H1 (cell line): ENCODE measurements around the gene CXCL3. TPM values are rescaled to one million over a fixed set of nuclear protein-coding genes. Genes with fewer than 3 reads are reported as not detected.

ENCODE experiments used
- CTCF ChIA-PET: fragments of 300-600 bp; sonication (Branson Sonifier 250); formaldehyde crosslinking; loops from one replicate; lab custom pipeline; 2021; ENCODE audit not compliant: partially characterized antibody; lab: Charles Lee
- POLR2A ChIA-PET: fragments of 300-600 bp; sonication (Branson Sonifier 250); formaldehyde crosslinking; loops from one replicate; lab custom pipeline; 2021; ENCODE audit warnings: inconsistent platforms; ENCODE audit not compliant: partially characterized antibody; lab: Charles Lee
- DNase-seq, 2 experiments: peaks; one replicate each; pipeline versions ENCODE4 v3.0.0 to v3.0.0-alpha.2; 2010 to 2022; ENCODE audit warnings: low spot score in 2 of 2, low read depth in 1 of 2, mixed read lengths in 1 of 2
- FAIRE-seq: peaks from 2 replicates; lab custom pipeline; 2011; peaks lifted over from hg19 to GRCh38; lab: Jason Lieb, UNC
- H2AFZ ChIP-seq: 2 replicates; pipeline ENCODE4 v1.8.1; 2012; ENCODE audit warnings: low read length, inconsistent platforms
- H2AK5ac ChIP-seq: 2 replicates; pipeline ENCODE4 v1.6.1; 2013; ENCODE audit warnings: low read depth, low read length
- H2BK120ac ChIP-seq: replicated peaks from 2 replicates; pipeline ENCODE3; 2013; ENCODE audit warnings: low read depth, low read length, inconsistent platforms
- H2BK12ac ChIP-seq: 2 replicates; pipeline ENCODE4 v1.6.1; 2013; ENCODE audit warnings: low read depth, low read length
- H2BK15ac ChIP-seq: 2 replicates; pipeline ENCODE4 v1.6.1; 2013; ENCODE audit warnings: low read length
- H2BK20ac ChIP-seq: 2 replicates; pipeline ENCODE4 v1.6.1; 2013; ENCODE audit warnings: low read length
- H2BK5ac ChIP-seq: 2 replicates; pipeline ENCODE4 v1.6.1; 2013; ENCODE audit warnings: low read depth, low read length
- H3K14ac ChIP-seq: 2 replicates; pipeline ENCODE4 v1.6.1; 2013; ENCODE audit warnings: inconsistent platforms; ENCODE audit not compliant: insufficient read length
- H3K18ac ChIP-seq: 2 replicates; pipeline ENCODE4 v1.6.1; 2013; ENCODE audit warnings: low read length; ENCODE audit errors: extremely low read depth
- H3K23ac ChIP-seq: 2 replicates; pipeline ENCODE4 v1.6.1; 2013; ENCODE audit warnings: inconsistent platforms; ENCODE audit not compliant: insufficient read length
- H3K23me2 ChIP-seq: 2 replicates; pipeline ENCODE4 v1.6.1; 2013; ENCODE audit warnings: low read depth, low read length
- H3K27ac ChIP-seq: 2 replicates; pipeline ENCODE4 v1.6.1; 2011; ENCODE audit warnings: low read depth, low read length, inconsistent platforms
- H3K27me3 ChIP-seq, 4 experiments: replicated peaks in 1 of 4; 1 replicate in 1 of 4; 2 replicates in 3 of 4; pipeline versions ENCODE4 v1.6.1 to v1.8.1; 2011 to 2013; ENCODE audit warnings: low read length in 3 of 4, mild to moderate bottlenecking in 3 of 4, inconsistent platforms in 2 of 4, mixed read lengths in 2 of 4, moderate library complexity in 1 of 4; ENCODE audit not compliant: control insufficient read depth in 3 of 4, insufficient read depth in 3 of 4; ENCODE audit errors: extremely low read depth in 1 of 4
- H3K36me3 ChIP-seq, 4 experiments: 2 replicates each; pipeline versions ENCODE4 v1.6.1 to v1.8.1; 2011 to 2013; ENCODE audit warnings: mild to moderate bottlenecking in 4 of 4, low read length in 3 of 4, moderate library complexity in 2 of 4, control low read depth in 1 of 4, inconsistent platforms in 1 of 4; ENCODE audit not compliant: insufficient read depth in 4 of 4, control insufficient read depth in 2 of 4
- H3K4ac ChIP-seq: replicated peaks from 2 replicates; pipeline ENCODE3; 2013; ENCODE audit warnings: low read length, low read depth, mixed read lengths, inconsistent platforms; ENCODE audit not compliant: insufficient read length
- H3K4me1 ChIP-seq, 4 experiments: replicated peaks in 1 of 4; 1 replicate in 1 of 4; 2 replicates in 3 of 4; pipeline versions ENCODE4 v1.6.1 to v1.8.1; 2011 to 2013; ENCODE audit warnings: low read length in 3 of 4, inconsistent platforms in 2 of 4, mixed read lengths in 1 of 4; ENCODE audit not compliant: insufficient read depth in 4 of 4, control insufficient read depth in 3 of 4
- H3K4me2 ChIP-seq, 2 experiments: 2 replicates each; pipeline versions ENCODE4 v1.6.1 to v1.8.1; 2011 to 2013; ENCODE audit warnings: low read depth in 2 of 2, low read length in 2 of 2, control low read depth in 1 of 2, inconsistent platforms in 1 of 2, mild to moderate bottlenecking in 1 of 2; ENCODE audit not compliant: insufficient read depth in 1 of 2
- H3K4me3 ChIP-seq, 4 experiments: fragments of 200-600, 300-600 bp in 1 of 4; sonication (generic), shearing (Covaris generic), sonication (Bioruptor Twin) in 1 of 4; 2 replicates each; pipeline versions ENCODE4 v1.5.1 to v1.8.1; 2011 to 2016; ENCODE audit warnings: low read length in 4 of 4, low read depth in 3 of 4, control low read depth in 2 of 4, inconsistent platforms in 2 of 4, mild to moderate bottlenecking in 2 of 4, mixed read lengths in 1 of 4, moderate library complexity in 1 of 4; ENCODE audit not compliant: insufficient read depth in 2 of 4; ENCODE audit errors: extremely low read depth in 1 of 4
- H3K56ac ChIP-seq: replicated peaks from 2 replicates; pipeline ENCODE3; 2013; ENCODE audit warnings: low read depth, mild to moderate bottlenecking, mixed read lengths, low read length, inconsistent platforms; ENCODE audit not compliant: insufficient read length
- H3K79me1 ChIP-seq: 2 replicates; pipeline ENCODE4 v1.6.1; 2013; ENCODE audit warnings: low read depth, low read length, control low read depth
- H3K79me2 ChIP-seq, 2 experiments: 2 replicates each; pipeline versions ENCODE4 v1.6.1 to v1.8.1; 2012 to 2013; ENCODE audit warnings: low read length in 2 of 2, mild to moderate bottlenecking in 2 of 2, inconsistent platforms in 1 of 2; ENCODE audit not compliant: insufficient read depth in 2 of 2, control insufficient read depth in 1 of 2
- H3K9ac ChIP-seq, 4 experiments: replicated peaks in 1 of 4; 1 replicate in 1 of 4; 2 replicates in 3 of 4; pipeline versions ENCODE4 v1.6.1 to v1.8.1; 2011 to 2013; ENCODE audit warnings: low read depth in 3 of 4, low read length in 3 of 4, control low read depth in 2 of 4, mild to moderate bottlenecking in 2 of 4, moderate library complexity in 2 of 4, inconsistent platforms in 1 of 4; ENCODE audit errors: extremely low read depth in 1 of 4
- H3K9me3 ChIP-seq, 2 experiments: 2 replicates each; pipeline versions ENCODE4 v1.6.1 to v1.8.1; 2012 to 2013; ENCODE audit warnings: mild to moderate bottlenecking in 2 of 2, moderate library complexity in 2 of 2, control low read depth in 1 of 2, inconsistent platforms in 1 of 2, low read depth in 1 of 2, low read length in 1 of 2, mixed read lengths in 1 of 2; ENCODE audit not compliant: insufficient read depth in 2 of 2
- H4K20me1 ChIP-seq, 2 experiments: replicated peaks in 1 of 2; 2 replicates each; pipeline versions ENCODE3 to v1.8.1; 2011 to 2013; ENCODE audit warnings: inconsistent platforms in 2 of 2, low read length in 2 of 2, mild to moderate bottlenecking in 1 of 2; ENCODE audit not compliant: insufficient read depth in 2 of 2, control insufficient read depth in 1 of 2
- H4K5ac ChIP-seq: 2 replicates; pipeline ENCODE4 v1.6.1; 2013; ENCODE audit warnings: low read length, low read depth, mixed read lengths, inconsistent platforms; ENCODE audit not compliant: insufficient read length
- H4K8ac ChIP-seq: 2 replicates; pipeline ENCODE4 v1.8.0; 2013; ENCODE audit warnings: mild to moderate bottlenecking, moderate library complexity, low read length, inconsistent platforms; ENCODE audit not compliant: insufficient read depth; ENCODE audit errors: extremely low read depth
- H4K91ac ChIP-seq: replicated peaks from 2 replicates; pipeline ENCODE3; 2013; ENCODE audit warnings: low read length, mixed read lengths, inconsistent platforms; ENCODE audit not compliant: insufficient read length
- CBX8 ChIP-seq: fragments of 300-800, 300-1000 bp; sonication (generic); IDR thresholded peaks from 2 replicates; pipeline ENCODE4 v1.7.1; 2016; ENCODE audit warnings: low read depth, low read length, borderline replicate concordance
- CHD2 ChIP-seq: IDR thresholded peaks from 2 replicates; pipeline ENCODE4 v1.6.1; 2012; ENCODE audit warnings: low read length, improper control_type of control experiment
- HDAC6 ChIP-seq: IDR thresholded peaks from one replicate; pipeline ENCODE4 v1.7.1; 2012; ENCODE audit warnings: low read depth, mild to moderate bottlenecking, inconsistent platforms, low read length, moderate library complexity
- KDM4A ChIP-seq: IDR thresholded peaks from one replicate; pipeline ENCODE4 v1.7.1; 2012; ENCODE audit warnings: low read depth, mild to moderate bottlenecking, moderate library complexity, low read length, inconsistent platforms; ENCODE audit not compliant: severe bottlenecking
- PHF8 ChIP-seq: fragments of 200-600 bp; sonication (generic); conservative IDR thresholded peaks from 2 replicates; pipeline ENCODE4 v1.7.1; 2012; ENCODE audit warnings: low read depth, mild to moderate bottlenecking, inconsistent platforms, low read length, moderate library complexity
- whole genome bisulfite sequencing, 2 experiments: shearing (Covaris generic) in 1 of 2; methylation state at CpG; one replicate each; pipeline versions ENCODE4 v1.1.6 to v1.1.7; 2013 to 2015; ENCODE audit warnings: low lambda C conversion rate in 2 of 2, mixed read lengths in 2 of 2, inconsistent platforms in 1 of 2, low coverage in 1 of 2, missing lambda C conversion rate in 1 of 2; ENCODE audit not compliant: insufficient replicate concordance in 2 of 2, insufficient coverage in 1 of 2, insufficient read length in 1 of 2; ENCODE audit errors: extremely low coverage in 1 of 2, missing lambda C conversion rate in 1 of 2; 5-methylcytosine and 5-hydroxymethylcytosine counted together
- polyA plus RNA-seq, 7 experiments: library from polyadenylated mRNA; depleted of rRNA in 3 of 7; stranded (reverse) in 5 of 7; unstranded in 2 of 7; fragments of >200 nt in 5 of 7; fragments of 200-250 nt in 2 of 7; gene quantifications; 1 replicate in 5 of 7; 2 replicates in 1 of 7; 4 replicates in 1 of 7; pipeline versions ENCODE4 v1.2.1 to v1.2.3, GENCODE V29; 2011 to 2013; ENCODE audit warnings: missing spikeins in 2 of 7, mixed read lengths in 2 of 7
- total RNA-seq: library from RNA; stranded (reverse); fragmentation: NEBNext Ultra II Directional; extraction: Animal tissue kit (Norgen Biotek cat#: 25700); gene quantifications from 2 replicates; pipeline ENCODE4 v1.2.1, GENCODE V29; 2021
- TF ChIP-seq, protein P1 (sequence below): IDR thresholded peaks from 2 replicates; pipeline ENCODE4 v1.6.1; 2011; ENCODE audit warnings: low read depth, mild to moderate bottlenecking, low read length; ENCODE audit not compliant: insufficient read depth
- TF ChIP-seq, protein P2 (sequence below): IDR thresholded peaks from 2 replicates; pipeline ENCODE4 v1.6.1; 2012; ENCODE audit warnings: low read length, inconsistent platforms
- TF ChIP-seq, protein P3 (sequence below): IDR thresholded peaks from 2 replicates; pipeline ENCODE4 v1.6.1; 2011; ENCODE audit warnings: low read length, improper control_type of control experiment

The CXCL3 gene
- total and polyA plus RNA-seq, 2 of the 8 experiments (the other 6 are each of a cell fraction or from before 2014, with no cell fraction given) = 3.1 to 5.2 TPM

DNA sequence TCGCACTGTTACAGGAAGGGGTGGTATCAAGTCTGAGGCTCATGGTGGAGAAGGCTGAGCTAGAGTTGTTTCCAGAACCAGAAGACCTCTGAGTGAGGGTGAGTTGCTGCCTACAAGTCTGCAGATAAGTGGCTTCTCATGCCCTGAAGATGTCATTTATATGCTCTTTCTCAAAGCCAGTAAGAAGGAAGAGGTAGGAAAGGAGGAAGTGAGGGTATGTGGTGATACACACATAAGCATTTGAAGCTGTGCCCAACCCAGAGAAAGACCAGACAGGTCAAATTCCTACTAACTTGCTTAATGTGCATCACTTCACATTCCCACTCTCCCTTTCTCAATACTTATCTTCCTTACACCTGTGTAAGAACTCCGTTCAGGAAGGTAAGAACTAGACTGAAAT, 50.4 kb downstream of the CXCL3 start, which contains the start of gene PPBP:
PPBP (minus strand) TSS at position 130 of the 400 bp plus-strand sequence; CDS start at position 43, 87 bp downstream.
- Histone ChIP-seq H3K9ac (no peak within 1 kb of the TSS), H3K4me2 (no peak within 1 kb of the TSS), H2BK120ac (peak within 1 kb of the TSS; percentile 79), H2BK5ac (peak within 1 kb of the TSS; percentile 79; the same call in 1 of the 2 replicates), H2BK15ac (no peak within 1 kb of the TSS), H3K79me2 (no peaks in the 10 kb centered on the region), H4K20me1 (no peaks in the 10 kb centered on the region), H3K36me3 (no peaks in the 10 kb centered on the region; a peak in 1 of 8 replicates), H3K14ac (no peak within 1 kb of the TSS), H3K18ac (peak within 1 kb of the TSS; percentile 33; the same call in 1 of the 2 replicates), H3K27ac (no peak within 1 kb of the TSS), H4K5ac (peak within 1 kb of the TSS; percentile 26), H4K91ac (peak within 1 kb of the TSS; percentile 93), H3K23ac (no peak within 1 kb of the TSS), H2AK5ac (peak within 1 kb of the TSS; percentile 65), H3K4me3 (no peak within 1 kb of the TSS), H3K56ac (no peak within 1 kb of the TSS), H2AFZ (no peak within 1 kb of the TSS), H3K4me1 (peaks cover 0 to 9% (median 3%) of the 10 kb centered on the region in 4 experiments; a peak in 3 of 7 replicates), H2BK20ac (peak within 1 kb of the TSS; percentile 100), H4K8ac (no peak within 1 kb of the TSS; the same call in 1 of the 2 replicates), H2BK12ac (peak within 1 kb of the TSS; percentile 94), H3K9me3 (no peaks in the 10 kb centered on the region), H3K4ac (no peak within 1 kb of the TSS), H3K79me1 (no peaks in the 10 kb centered on the region), H3K27me3 (no peaks in the 10 kb centered on the region)
- WGBS, 2 experiments = 95% methylated on average over 2 of the region's 2 CpGs; no CpG with 5 or more reads in 1 of the 2 experiments
- FAIRE-seq = no peak
- no peak for DNase-seq
- CTCF ChIA-PET = no interaction called here
- POLR2A ChIA-PET = interaction anchor here (0.9 to 1.4 kb wide), 2 partner anchors 11 to 111 kb away, joined by 3 read pairs; partner anchors contain the start of gene CXCL2
- TF ChIP-seq, protein P1, sequence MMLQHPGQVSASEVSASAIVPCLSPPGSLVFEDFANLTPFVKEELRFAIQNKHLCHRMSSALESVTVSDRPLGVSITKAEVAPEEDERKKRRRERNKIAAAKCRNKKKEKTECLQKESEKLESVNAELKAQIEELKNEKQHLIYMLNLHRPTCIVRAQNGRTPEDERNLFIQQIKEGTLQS = no peak
- TF ChIP-seq, protein P2, sequence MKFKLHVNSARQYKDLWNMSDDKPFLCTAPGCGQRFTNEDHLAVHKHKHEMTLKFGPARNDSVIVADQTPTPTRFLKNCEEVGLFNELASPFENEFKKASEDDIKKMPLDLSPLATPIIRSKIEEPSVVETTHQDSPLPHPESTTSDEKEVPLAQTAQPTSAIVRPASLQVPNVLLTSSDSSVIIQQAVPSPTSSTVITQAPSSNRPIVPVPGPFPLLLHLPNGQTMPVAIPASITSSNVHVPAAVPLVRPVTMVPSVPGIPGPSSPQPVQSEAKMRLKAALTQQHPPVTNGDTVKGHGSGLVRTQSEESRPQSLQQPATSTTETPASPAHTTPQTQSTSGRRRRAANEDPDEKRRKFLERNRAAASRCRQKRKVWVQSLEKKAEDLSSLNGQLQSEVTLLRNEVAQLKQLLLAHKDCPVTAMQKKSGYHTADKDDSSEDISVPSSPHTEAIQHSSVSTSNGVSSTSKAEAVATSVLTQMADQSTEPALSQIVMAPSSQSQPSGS = no peak
- no peak for TF ChIP-seq KDM4A
- TF ChIP-seq PHF8 = no peak
- TF ChIP-seq, protein P3, sequence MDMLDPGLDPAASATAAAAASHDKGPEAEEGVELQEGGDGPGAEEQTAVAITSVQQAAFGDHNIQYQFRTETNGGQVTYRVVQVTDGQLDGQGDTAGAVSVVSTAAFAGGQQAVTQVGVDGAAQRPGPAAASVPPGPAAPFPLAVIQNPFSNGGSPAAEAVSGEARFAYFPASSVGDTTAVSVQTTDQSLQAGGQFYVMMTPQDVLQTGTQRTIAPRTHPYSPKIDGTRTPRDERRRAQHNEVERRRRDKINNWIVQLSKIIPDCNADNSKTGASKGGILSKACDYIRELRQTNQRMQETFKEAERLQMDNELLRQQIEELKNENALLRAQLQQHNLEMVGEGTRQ = no peak
- no peak for TF ChIP-seq CHD2
- TF ChIP-seq CBX8 = no peak
- TF ChIP-seq HDAC6 = no peak
- TF ChIP-seq, all 59 proteins: peak for 0
- no peaks in the 10 kb centered on the region for H3K23me2 ChIP-seq
